H1 (cell line): ENCODE results near the gene SIX5. TPM values are rescaled to one million over a fixed set of nuclear protein-coding genes. Genes with fewer than 3 reads are reported as not detected.

Experiments used
- CTCF ChIA-PET: fragments of 300-600 bp; sonication (Branson Sonifier 250); formaldehyde crosslinking; loops from one replicate; lab custom pipeline; 2021; ENCODE audit not compliant: partially characterized antibody; lab: Charles Lee
- POLR2A ChIA-PET: fragments of 300-600 bp; sonication (Branson Sonifier 250); formaldehyde crosslinking; loops from one replicate; lab custom pipeline; 2021; ENCODE audit warnings: inconsistent platforms; ENCODE audit not compliant: partially characterized antibody; lab: Charles Lee
- DNase-seq, 2 experiments: peaks; one replicate each; pipeline versions ENCODE4 v3.0.0 to v3.0.0-alpha.2; 2010 to 2022; ENCODE audit warnings: low spot score in 2 of 2, low read depth in 1 of 2, mixed read lengths in 1 of 2
- FAIRE-seq: peaks from 2 replicates; lab custom pipeline; 2011; peaks lifted over from hg19 to GRCh38; lab: Jason Lieb, UNC
- H2AFZ ChIP-seq: 2 replicates; pipeline ENCODE4 v1.8.1; 2012; ENCODE audit warnings: low read length, inconsistent platforms
- H2AK5ac ChIP-seq: 2 replicates; pipeline ENCODE4 v1.6.1; 2013; ENCODE audit warnings: low read depth, low read length
- H2BK120ac ChIP-seq: replicated peaks from 2 replicates; pipeline ENCODE3; 2013; ENCODE audit warnings: low read depth, low read length, inconsistent platforms
- H2BK12ac ChIP-seq: 2 replicates; pipeline ENCODE4 v1.6.1; 2013; ENCODE audit warnings: low read depth, low read length
- H2BK15ac ChIP-seq: 2 replicates; pipeline ENCODE4 v1.6.1; 2013; ENCODE audit warnings: low read length
- H2BK20ac ChIP-seq: 2 replicates; pipeline ENCODE4 v1.6.1; 2013; ENCODE audit warnings: low read length
- H2BK5ac ChIP-seq: 2 replicates; pipeline ENCODE4 v1.6.1; 2013; ENCODE audit warnings: low read depth, low read length
- H3K14ac ChIP-seq: 2 replicates; pipeline ENCODE4 v1.6.1; 2013; ENCODE audit warnings: inconsistent platforms; ENCODE audit not compliant: insufficient read length
- H3K18ac ChIP-seq: 2 replicates; pipeline ENCODE4 v1.6.1; 2013; ENCODE audit warnings: low read length; ENCODE audit errors: extremely low read depth
- H3K23ac ChIP-seq: 2 replicates; pipeline ENCODE4 v1.6.1; 2013; ENCODE audit warnings: inconsistent platforms; ENCODE audit not compliant: insufficient read length
- H3K23me2 ChIP-seq: 2 replicates; pipeline ENCODE4 v1.6.1; 2013; ENCODE audit warnings: low read depth, low read length
- H3K27ac ChIP-seq: 2 replicates; pipeline ENCODE4 v1.6.1; 2011; ENCODE audit warnings: low read depth, low read length, inconsistent platforms
- H3K27me3 ChIP-seq, 4 experiments: replicated peaks in 1 of 4; 1 replicate in 1 of 4; 2 replicates in 3 of 4; pipeline versions ENCODE4 v1.6.1 to v1.8.1; 2011 to 2013; ENCODE audit warnings: low read length in 3 of 4, mild to moderate bottlenecking in 3 of 4, inconsistent platforms in 2 of 4, mixed read lengths in 2 of 4, moderate library complexity in 1 of 4; ENCODE audit not compliant: control insufficient read depth in 3 of 4, insufficient read depth in 3 of 4; ENCODE audit errors: extremely low read depth in 1 of 4
- H3K36me3 ChIP-seq, 4 experiments: 2 replicates each; pipeline versions ENCODE4 v1.6.1 to v1.8.1; 2011 to 2013; ENCODE audit warnings: mild to moderate bottlenecking in 4 of 4, low read length in 3 of 4, moderate library complexity in 2 of 4, control low read depth in 1 of 4, inconsistent platforms in 1 of 4; ENCODE audit not compliant: insufficient read depth in 4 of 4, control insufficient read depth in 2 of 4
- H3K4ac ChIP-seq: replicated peaks from 2 replicates; pipeline ENCODE3; 2013; ENCODE audit warnings: low read length, low read depth, mixed read lengths, inconsistent platforms; ENCODE audit not compliant: insufficient read length
- H3K4me1 ChIP-seq, 4 experiments: replicated peaks in 1 of 4; 1 replicate in 1 of 4; 2 replicates in 3 of 4; pipeline versions ENCODE4 v1.6.1 to v1.8.1; 2011 to 2013; ENCODE audit warnings: low read length in 3 of 4, inconsistent platforms in 2 of 4, mixed read lengths in 1 of 4; ENCODE audit not compliant: insufficient read depth in 4 of 4, control insufficient read depth in 3 of 4
- H3K4me2 ChIP-seq, 2 experiments: 2 replicates each; pipeline versions ENCODE4 v1.6.1 to v1.8.1; 2011 to 2013; ENCODE audit warnings: low read depth in 2 of 2, low read length in 2 of 2, control low read depth in 1 of 2, inconsistent platforms in 1 of 2, mild to moderate bottlenecking in 1 of 2; ENCODE audit not compliant: insufficient read depth in 1 of 2
- H3K4me3 ChIP-seq, 4 experiments: fragments of 200-600, 300-600 bp in 1 of 4; sonication (generic), shearing (Covaris generic), sonication (Bioruptor Twin) in 1 of 4; 2 replicates each; pipeline versions ENCODE4 v1.5.1 to v1.8.1; 2011 to 2016; ENCODE audit warnings: low read length in 4 of 4, low read depth in 3 of 4, control low read depth in 2 of 4, inconsistent platforms in 2 of 4, mild to moderate bottlenecking in 2 of 4, mixed read lengths in 1 of 4, moderate library complexity in 1 of 4; ENCODE audit not compliant: insufficient read depth in 2 of 4; ENCODE audit errors: extremely low read depth in 1 of 4
- H3K56ac ChIP-seq: replicated peaks from 2 replicates; pipeline ENCODE3; 2013; ENCODE audit warnings: low read depth, mild to moderate bottlenecking, mixed read lengths, low read length, inconsistent platforms; ENCODE audit not compliant: insufficient read length
- H3K79me1 ChIP-seq: 2 replicates; pipeline ENCODE4 v1.6.1; 2013; ENCODE audit warnings: low read depth, low read length, control low read depth
- H3K79me2 ChIP-seq, 2 experiments: 2 replicates each; pipeline versions ENCODE4 v1.6.1 to v1.8.1; 2012 to 2013; ENCODE audit warnings: low read length in 2 of 2, mild to moderate bottlenecking in 2 of 2, inconsistent platforms in 1 of 2; ENCODE audit not compliant: insufficient read depth in 2 of 2, control insufficient read depth in 1 of 2
- H3K9ac ChIP-seq, 4 experiments: replicated peaks in 1 of 4; 1 replicate in 1 of 4; 2 replicates in 3 of 4; pipeline versions ENCODE4 v1.6.1 to v1.8.1; 2011 to 2013; ENCODE audit warnings: low read depth in 3 of 4, low read length in 3 of 4, control low read depth in 2 of 4, mild to moderate bottlenecking in 2 of 4, moderate library complexity in 2 of 4, inconsistent platforms in 1 of 4; ENCODE audit errors: extremely low read depth in 1 of 4
- H3K9me3 ChIP-seq, 2 experiments: 2 replicates each; pipeline versions ENCODE4 v1.6.1 to v1.8.1; 2012 to 2013; ENCODE audit warnings: mild to moderate bottlenecking in 2 of 2, moderate library complexity in 2 of 2, control low read depth in 1 of 2, inconsistent platforms in 1 of 2, low read depth in 1 of 2, low read length in 1 of 2, mixed read lengths in 1 of 2; ENCODE audit not compliant: insufficient read depth in 2 of 2
- H4K20me1 ChIP-seq, 2 experiments: replicated peaks in 1 of 2; 2 replicates each; pipeline versions ENCODE3 to v1.8.1; 2011 to 2013; ENCODE audit warnings: inconsistent platforms in 2 of 2, low read length in 2 of 2, mild to moderate bottlenecking in 1 of 2; ENCODE audit not compliant: insufficient read depth in 2 of 2, control insufficient read depth in 1 of 2
- H4K5ac ChIP-seq: 2 replicates; pipeline ENCODE4 v1.6.1; 2013; ENCODE audit warnings: low read length, low read depth, mixed read lengths, inconsistent platforms; ENCODE audit not compliant: insufficient read length
- H4K8ac ChIP-seq: 2 replicates; pipeline ENCODE4 v1.8.0; 2013; ENCODE audit warnings: mild to moderate bottlenecking, moderate library complexity, low read length, inconsistent platforms; ENCODE audit not compliant: insufficient read depth; ENCODE audit errors: extremely low read depth
- H4K91ac ChIP-seq: replicated peaks from 2 replicates; pipeline ENCODE3; 2013; ENCODE audit warnings: low read length, mixed read lengths, inconsistent platforms; ENCODE audit not compliant: insufficient read length
- CBX5 ChIP-seq: fragments of 300-800, 300-1000 bp; sonication (generic); IDR thresholded peaks from 2 replicates; pipeline ENCODE4 v1.7.1; 2016; ENCODE audit warnings: antibody characterized with exemption, low read length, low read depth
- EGR1 ChIP-seq: IDR thresholded peaks from 2 replicates; pipeline ENCODE4 v1.6.1; 2011; ENCODE audit warnings: low read depth, low read length, borderline replicate concordance
- EZH2 ChIP-seq: fragments of 200-600 bp; sonication (generic); IDR thresholded peaks from 2 replicates; pipeline ENCODE4 v1.7.1; 2012; ENCODE audit warnings: low read depth, mild to moderate bottlenecking, moderate library complexity, low read length, inconsistent platforms; ENCODE audit not compliant: severe bottlenecking
- FOSL1 ChIP-seq: IDR thresholded peaks from 2 replicates; pipeline ENCODE4 v1.6.1; 2011; ENCODE audit warnings: mild to moderate bottlenecking, low read depth, low read length, moderate library complexity; ENCODE audit not compliant: insufficient read depth
- HDAC6 ChIP-seq: IDR thresholded peaks from one replicate; pipeline ENCODE4 v1.7.1; 2012; ENCODE audit warnings: low read depth, mild to moderate bottlenecking, inconsistent platforms, low read length, moderate library complexity
- KDM4A ChIP-seq: IDR thresholded peaks from one replicate; pipeline ENCODE4 v1.7.1; 2012; ENCODE audit warnings: low read depth, mild to moderate bottlenecking, moderate library complexity, low read length, inconsistent platforms; ENCODE audit not compliant: severe bottlenecking
- POLR2AphosphoS5 ChIP-seq: IDR thresholded peaks from 2 replicates; pipeline ENCODE4 v1.6.1; 2011; ENCODE audit warnings: low read depth, low read length
- RAD21 ChIP-seq, 2 experiments: IDR thresholded peaks in 1 of 2; conservative IDR thresholded peaks in 1 of 2; 2 replicates each; pipeline ENCODE4 v1.6.1; 2011; ENCODE audit warnings: low read depth in 2 of 2, low read length in 2 of 2, improper control_type of control experiment in 1 of 2, inconsistent platforms in 1 of 2, mild to moderate bottlenecking in 1 of 2, moderate library complexity in 1 of 2
- WGBS, 2 experiments: shearing (Covaris generic) in 1 of 2; methylation state at CpG; one replicate each; pipeline versions ENCODE4 v1.1.6 to v1.1.7; 2013 to 2015; ENCODE audit warnings: low lambda C conversion rate in 2 of 2, mixed read lengths in 2 of 2, inconsistent platforms in 1 of 2, low coverage in 1 of 2, missing lambda C conversion rate in 1 of 2; ENCODE audit not compliant: insufficient replicate concordance in 2 of 2, insufficient coverage in 1 of 2, insufficient read length in 1 of 2; ENCODE audit errors: extremely low coverage in 1 of 2, missing lambda C conversion rate in 1 of 2; 5-methylcytosine and 5-hydroxymethylcytosine counted together
- polyA plus RNA-seq, 7 experiments: library from polyadenylated mRNA; depleted of rRNA in 3 of 7; stranded (reverse) in 5 of 7; unstranded in 2 of 7; fragments of >200 nt in 5 of 7; fragments of 200-250 nt in 2 of 7; gene quantifications; 1 replicate in 5 of 7; 2 replicates in 1 of 7; 4 replicates in 1 of 7; pipeline versions ENCODE4 v1.2.1 to v1.2.3, GENCODE V29; 2011 to 2013; ENCODE audit warnings: missing spikeins in 2 of 7, mixed read lengths in 2 of 7
- total RNA-seq: library from RNA; stranded (reverse); fragmentation: NEBNext Ultra II Directional; extraction: Animal tissue kit (Norgen Biotek cat#: 25700); gene quantifications from 2 replicates; pipeline ENCODE4 v1.2.1, GENCODE V29; 2021

The SIX5 gene
- total and polyA plus RNA-seq, 2 of the 8 experiments (the other 6 are each of a cell fraction or from before 2014, with no cell fraction given): 20.9 to 24.2 TPM

- ChIA-PET CTCF (interaction anchor here (0.6 to 3.0 kb wide), 13 partner anchors 9 to 1239 kb away, joined by 3 to 16 read pairs (median 5); partner anchors contain the start of gene DMWD), POLR2A (interaction anchor here (0.5 to 12.9 kb wide), 6 partner anchors 9 to 521 kb away, joined by 3 to 153 read pairs (median 4); partner anchors contain the start of gene SIX5)
- Histone ChIP-seq H3K4me3 (no peak overlapping the region), H3K79me2 (no peaks in the 10 kb centered on the region), H3K14ac (no peak overlapping the region), H2BK15ac (no peak overlapping the region), H2BK5ac (no peak overlapping the region), H2AFZ (no peak overlapping the region), H3K27ac (no peak overlapping the region), H3K79me1 (no peaks in the 10 kb centered on the region), H3K9me3 (no peaks in the 10 kb centered on the region), H2BK12ac (no peak overlapping the region), H3K27me3 (no peaks in the 10 kb centered on the region), H2BK20ac (no peak overlapping the region), H3K18ac (no peak overlapping the region), H3K56ac (no peak overlapping the region), H4K5ac (no peak overlapping the region), H4K20me1 (no peaks in the 10 kb centered on the region), H3K4ac (no peak overlapping the region), H3K4me1 (peaks cover 0 to 6% (median 0%) of the 10 kb centered on the region in 4 experiments; a peak in 1 of 7 replicates), H4K91ac (no peak overlapping the region), H3K23ac (no peak overlapping the region), H4K8ac (no peak overlapping the region), H3K9ac (no peak overlapping the region), H3K4me2 (no peak overlapping the region), H2BK120ac (no peak overlapping the region), H3K36me3 (no peaks in the 10 kb centered on the region), H3K23me2 (peaks cover 2% of the 10 kb centered on the region; the same call in 1 of the 2 replicates), H2AK5ac (no peak overlapping the region)
- TF ChIP-seq RAD21 (IDR thresholded peaks at IDR 0.05 in 1 of 2, conservative IDR thresholded peaks at IDR 0.05 in 1 of 2; ENCODE audit: low read depth in 2 of 2, low read length in 2 of 2) (no peak), CBX5 (no peak), EZH2 (no peak), FOSL1 (no peak), KDM4A (no peak), HDAC6 (no peak), POLR2AphosphoS5 (no peak), EGR1 (no peak)
- FAIRE-seq (no peak), DNase-seq (no peak)
- WGBS, 2 experiments: 95% methylated on average over 11 of the region's 12 CpGs; no CpG with 5 or more reads in 1 of the 2 experiments
Measured at GRCh38 chr19:45752639-45753038, 16.4 kb downstream of the SIX5 start.
